Subcutaneous abdominal adipose tissue (tissue), 5 donors: ENCODE measurements around the gene KDM4E.

Experiments
- H3K27ac ChIP-seq: one replicate; pipeline ENCODE4 v1.7.0; 2013; ENCODE audit warnings: low read depth, mild to moderate bottlenecking, inconsistent platforms, low read length, moderate library complexity
- H3K27me3 ChIP-seq, 5 donors: one replicate each; pipeline ENCODE4 v1.7.0; 2013; ENCODE audit warnings: low read length in 5 of 5, inconsistent platforms in 1 of 5; ENCODE audit not compliant: control insufficient read depth in 5 of 5, insufficient read depth in 4 of 5
- H3K36me3 ChIP-seq, 5 donors: one replicate each; pipeline ENCODE4 v1.7.0; 2013; ENCODE audit warnings: low read length in 5 of 5; ENCODE audit not compliant: control insufficient read depth in 5 of 5, insufficient read depth in 5 of 5
- H3K4me1 ChIP-seq, 5 donors: one replicate each; pipeline ENCODE4 v1.7.0; 2013; ENCODE audit warnings: low read length in 5 of 5, mild to moderate bottlenecking in 3 of 5, moderate library complexity in 1 of 5; ENCODE audit not compliant: control insufficient read depth in 5 of 5, insufficient read depth in 5 of 5
- H3K4me3 ChIP-seq, 5 donors: one replicate each; pipeline ENCODE4 v1.7.0; 2013; ENCODE audit warnings: low read length in 5 of 5, low read depth in 1 of 5
- H3K9ac ChIP-seq, 5 donors: one replicate each; pipeline ENCODE4 v1.7.0; 2013; ENCODE audit warnings: low read length in 5 of 5, mild to moderate bottlenecking in 4 of 5, moderate library complexity in 3 of 5
- H3K9me3 ChIP-seq, 5 donors: one replicate each; pipeline ENCODE4 v1.7.0; 2013; ENCODE audit warnings: low read length in 5 of 5; ENCODE audit not compliant: control insufficient read depth in 5 of 5
- donor health status: healthy.
- donor health status: healthy.
- donor health status: healthy.
- donor health status: healthy.
- donor health status: healthy.

KDM4E gene

DNA sequence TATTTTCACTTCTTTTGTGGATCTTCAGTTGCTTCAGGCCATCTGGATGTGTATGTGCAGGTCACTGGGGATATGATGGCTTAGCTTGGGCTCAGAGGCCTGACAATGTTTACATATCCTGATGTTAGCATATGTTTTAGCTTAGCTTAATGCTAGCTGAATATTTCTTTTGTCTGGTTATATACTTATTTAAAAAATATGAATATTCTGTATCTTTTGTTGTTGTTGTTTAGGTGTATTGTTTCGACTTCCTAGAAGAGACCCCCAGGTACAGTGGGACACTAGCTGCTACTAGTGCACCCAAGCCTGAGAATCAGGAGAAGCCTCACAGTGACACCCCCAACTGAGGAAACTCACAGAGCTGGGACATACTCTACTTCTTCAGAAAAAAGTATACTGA is at the start of gene KDM4E:
Gene KDM4E, plus strand, starts transcription at position 301 of the 400 bp plus-strand sequence. CDS start 300 bp downstream, outside the sequence.
- H3K36me3 ChIP-seq = no peaks in the 10 kb centered on the region
- H3K27me3 ChIP-seq = no peaks in the 10 kb centered on the region
- no peak within 1 kb of the TSS for H3K4me3 ChIP-seq

GRCh38 chr11:94975599-94975998 is 49.5 kb upstream of the KDM4E start:
- H3K4me3 ChIP-seq = no peak overlapping the region
- H3K27ac ChIP-seq = no peak overlapping the region
- H3K4me1 ChIP-seq = peaks cover 3 to 21% (median 15%) of the 10 kb centered on the region in 5 donors
- no peaks in the 10 kb centered on the region for H3K27me3 ChIP-seq
- H3K36me3 ChIP-seq = peaks cover 10 to 14% (median 12%) of the 10 kb centered on the region in 5 donors
- H3K9ac ChIP-seq = no peak overlapping the region
- no peaks in the 10 kb centered on the region for H3K9me3 ChIP-seq

More for the DNA sequence above, at the start of gene KDM4E:
- Histone ChIP-seq H3K27ac (no peak within 1 kb of the TSS), H3K9ac (no peak within 1 kb of the TSS), H3K4me1 (no peaks in the 10 kb centered on the region), H3K9me3 (no peaks in the 10 kb centered on the region)

DNA sequence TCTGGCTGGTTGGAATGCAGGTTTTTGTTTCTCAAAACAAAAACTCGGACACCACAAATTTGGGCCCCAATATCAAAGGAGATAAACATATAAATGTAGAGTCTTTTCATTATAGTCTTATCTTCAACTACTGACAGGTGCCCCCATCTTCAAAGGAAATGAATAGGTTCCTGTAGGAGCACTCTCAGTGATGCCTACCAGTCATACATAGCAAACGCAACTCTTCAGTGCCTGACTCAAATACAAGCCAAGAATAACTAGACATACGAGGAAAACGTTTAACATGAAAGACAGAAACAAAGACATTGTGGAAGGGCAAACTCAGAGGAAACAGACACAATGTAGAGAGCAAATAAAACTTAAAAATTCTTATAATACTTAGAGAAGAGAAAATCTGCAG is 37.7 kb upstream of the KDM4E start:
- no peaks in the 10 kb centered on the region for H3K4me1 ChIP-seq
- H3K4me3 ChIP-seq = no peak overlapping the region
- H3K27ac ChIP-seq = no peak overlapping the region
- no peak overlapping the region for H3K9ac ChIP-seq
- no peaks in the 10 kb centered on the region for H3K9me3 ChIP-seq
- peaks cover 0 to 3% (median 0%) of the 10 kb centered on the region in 5 donors for H3K27me3 ChIP-seq
- H3K36me3 ChIP-seq = no peaks in the 10 kb centered on the region

DNA sequence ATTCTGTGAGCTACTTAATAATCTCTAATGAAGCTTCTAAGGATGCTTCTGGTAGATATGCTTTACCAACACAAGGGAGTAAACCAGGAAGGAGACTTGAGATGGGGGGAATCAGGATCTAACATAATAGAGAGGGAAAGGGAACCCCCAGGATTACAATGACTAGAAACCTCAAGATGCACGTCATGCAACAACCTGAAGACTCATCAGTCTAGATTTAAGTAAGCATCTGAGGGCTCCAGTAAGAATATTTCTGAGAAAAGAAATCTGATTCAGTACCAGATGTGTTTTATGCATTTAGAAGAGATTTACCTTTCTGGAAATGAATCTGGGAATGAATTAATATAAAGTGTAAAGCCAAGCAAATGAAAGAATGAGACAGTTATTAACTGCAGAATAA is 36.3 kb upstream of the KDM4E start:
- Histone ChIP-seq H3K27ac (no peak overlapping the region), H3K36me3 (no peaks in the 10 kb centered on the region)

GRCh38 chr11:94993400-94993943 is 31.6 kb upstream of the KDM4E start:
- Histone ChIP-seq H3K27ac (no peak overlapping the region), H3K9me3 (no peaks in the 10 kb centered on the region), H3K4me3 (no peak overlapping the region), H3K27me3 (peaks cover 0 to 3% (median 0%) of the 10 kb centered on the region in 5 donors), H3K36me3 (peaks cover 0 to 8% (median 0%) of the 10 kb centered on the region in 5 donors), H3K4me1 (no peaks in the 10 kb centered on the region), H3K9ac (no peak overlapping the region)

More for the DNA sequence above, 36.3 kb upstream of the KDM4E start:
- no peaks in the 10 kb centered on the region for H3K4me1 ChIP-seq
- peaks cover 0 to 3% (median 0%) of the 10 kb centered on the region in 5 donors for H3K27me3 ChIP-seq
- no peak overlapping the region for H3K9ac ChIP-seq
- H3K9me3 ChIP-seq = no peaks in the 10 kb centered on the region
- H3K4me3 ChIP-seq = no peak overlapping the region

DNA sequence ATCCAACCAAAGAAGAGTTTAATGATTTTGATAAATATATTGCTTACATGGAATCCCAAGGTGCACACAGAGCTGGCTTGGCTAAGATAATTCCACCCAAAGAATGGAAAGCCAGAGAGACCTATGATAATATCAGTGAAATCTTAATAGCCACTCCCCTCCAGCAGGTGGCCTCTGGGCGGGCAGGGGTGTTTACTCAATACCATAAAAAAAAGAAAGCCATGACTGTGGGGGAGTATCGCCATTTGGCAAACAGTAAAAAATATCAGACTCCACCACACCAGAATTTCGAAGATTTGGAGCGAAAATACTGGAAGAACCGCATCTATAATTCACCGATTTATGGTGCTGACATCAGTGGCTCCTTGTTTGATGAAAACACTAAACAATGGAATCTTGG is 27.6 kb upstream of the KDM4E start:
- Histone ChIP-seq H3K27ac (no peak overlapping the region), H3K4me3 (no peak overlapping the region), H3K9me3 (no peaks in the 10 kb centered on the region), H3K36me3 (peaks cover 0 to 10% (median 0%) of the 10 kb centered on the region in 5 donors), H3K9ac (no peak overlapping the region), H3K27me3 (no peaks in the 10 kb centered on the region), H3K4me1 (no peaks in the 10 kb centered on the region)

- H3K4me1 ChIP-seq = no peaks in the 10 kb centered on the region
- no peaks in the 10 kb centered on the region for H3K27me3 ChIP-seq
- no peak overlapping the region for H3K27ac ChIP-seq
- no peaks in the 10 kb centered on the region for H3K9me3 ChIP-seq
- no peak overlapping the region for H3K9ac ChIP-seq
- H3K36me3 ChIP-seq = peaks cover 0 to 10% (median 0%) of the 10 kb centered on the region in 5 donors
- H3K4me3 ChIP-seq = no peak overlapping the region
Measured at GRCh38 chr11:94998285-94998684, 26.8 kb upstream of the KDM4E start.

DNA sequence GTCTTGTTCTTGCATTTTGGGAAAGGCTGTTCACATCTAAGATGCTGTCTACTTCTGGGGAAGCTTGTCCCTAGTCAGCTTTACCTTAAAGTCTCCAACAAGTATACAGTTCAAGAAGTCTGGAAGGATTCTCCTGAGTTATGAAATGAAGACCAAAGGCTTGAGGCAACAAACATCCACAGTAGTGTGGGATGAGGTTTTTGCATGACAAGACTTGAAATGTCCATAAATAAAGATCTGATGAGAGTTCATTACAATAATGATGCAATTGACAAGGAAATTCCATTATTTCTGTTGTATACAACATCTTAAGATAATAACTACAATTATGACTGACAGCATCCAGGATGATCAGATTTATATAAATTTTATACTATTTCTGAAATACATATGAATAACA is 21.3 kb upstream of the KDM4E start:
- H3K9ac ChIP-seq = no peak overlapping the region
- H3K4me3 ChIP-seq = no peak overlapping the region
- no peaks in the 10 kb centered on the region for H3K27me3 ChIP-seq
- peaks cover 0 to 3% (median 0%) of the 10 kb centered on the region in 5 donors for H3K36me3 ChIP-seq
- peaks cover 0 to 9% (median 2%) of the 10 kb centered on the region in 5 donors for H3K4me1 ChIP-seq
- H3K27ac ChIP-seq = no peak overlapping the region
- no peaks in the 10 kb centered on the region for H3K9me3 ChIP-seq

GRCh38 chr11:95005642-95006041 is 19.4 kb upstream of the KDM4E start:
- no peaks in the 10 kb centered on the region for H3K9me3 ChIP-seq

GRCh38 chr11:95011376-95011775 is 13.7 kb upstream of the KDM4E start:
- Histone ChIP-seq H3K9ac (no peak overlapping the region), H3K36me3 (no peaks in the 10 kb centered on the region), H3K27ac (no peak overlapping the region)

More at GRCh38 chr11:95005642-95006041, 19.4 kb upstream of the KDM4E start:
- Histone ChIP-seq H3K27me3 (no peaks in the 10 kb centered on the region), H3K36me3 (no peaks in the 10 kb centered on the region), H3K9ac (no peak overlapping the region), H3K27ac (no peak overlapping the region), H3K4me3 (no peak overlapping the region), H3K4me1 (peaks cover 0 to 9% (median 2%) of the 10 kb centered on the region in 5 donors)

More at GRCh38 chr11:95011376-95011775, 13.7 kb upstream of the KDM4E start:
- Histone ChIP-seq H3K9me3 (no peaks in the 10 kb centered on the region), H3K27me3 (peaks cover 0 to 5% (median 0%) of the 10 kb centered on the region in 5 donors), H3K4me1 (peaks cover 0 to 9% (median 2%) of the 10 kb centered on the region in 5 donors), H3K4me3 (no peak overlapping the region)
